Measurements from ENCODE around the gene ADD2. TPM values are rescaled to one million over a fixed set of nuclear protein-coding genes. Genes with fewer than 3 reads are reported as not detected.

Gene ADD2
- total RNA-seq, 1 experiment from 2014 or later, result 5.6 TPM

DNA sequence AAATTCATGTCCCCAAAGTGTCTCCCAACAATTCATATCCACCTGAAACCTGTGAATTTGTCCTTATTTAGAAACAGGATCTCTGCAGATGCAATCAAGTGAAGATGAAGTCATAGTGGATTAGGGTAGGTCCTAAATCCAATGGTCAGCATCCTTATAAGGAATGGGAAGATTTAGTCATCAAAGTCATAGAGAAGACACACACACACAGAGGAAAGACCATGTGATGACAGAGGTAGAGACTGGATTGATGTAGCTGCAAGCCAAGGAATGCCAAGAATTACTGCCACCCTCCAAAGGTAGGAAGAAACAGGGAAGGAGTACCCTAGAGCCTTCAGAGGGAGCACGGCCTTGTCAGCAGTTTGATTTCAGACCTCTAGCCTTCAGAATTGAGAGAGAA lies 17.7 kb downstream of the ADD2 start:
- CTCF ChIA-PET, result no interaction called here
- intact Hi-C loops (cut with micrococcal nuclease; ENCODE audit: unreplicated experiment), result no loop called here
- DNase-seq (ENCODE audit: low spot score), result no peak
- Histone ChIP-seq H3K27me3 (replicated peaks; ENCODE audit: insufficient read depth, low read depth, low read length, poor library complexity) (no peaks in the 10 kb centered on the region), H3K9me3 (ENCODE audit: low read depth, low read length, poor library complexity, severe bottlenecking) (no peaks in the 10 kb centered on the region), H3K36me3 (ENCODE audit: insufficient read depth, low read length, poor library complexity, severe bottlenecking) (no peaks in the 10 kb centered on the region), H3K4me3 (ENCODE audit: low read depth, low read length, poor library complexity, severe bottlenecking) (no peak overlapping the region), H3K27ac (ENCODE audit: low read depth, low read length, poor library complexity, severe bottlenecking) (no peak overlapping the region), H3K4me1 (ENCODE audit: insufficient read depth, low read length, poor library complexity, severe bottlenecking) (peaks cover 4% of the 10 kb centered on the region)
- TF ChIP-seq, protein P1, sequence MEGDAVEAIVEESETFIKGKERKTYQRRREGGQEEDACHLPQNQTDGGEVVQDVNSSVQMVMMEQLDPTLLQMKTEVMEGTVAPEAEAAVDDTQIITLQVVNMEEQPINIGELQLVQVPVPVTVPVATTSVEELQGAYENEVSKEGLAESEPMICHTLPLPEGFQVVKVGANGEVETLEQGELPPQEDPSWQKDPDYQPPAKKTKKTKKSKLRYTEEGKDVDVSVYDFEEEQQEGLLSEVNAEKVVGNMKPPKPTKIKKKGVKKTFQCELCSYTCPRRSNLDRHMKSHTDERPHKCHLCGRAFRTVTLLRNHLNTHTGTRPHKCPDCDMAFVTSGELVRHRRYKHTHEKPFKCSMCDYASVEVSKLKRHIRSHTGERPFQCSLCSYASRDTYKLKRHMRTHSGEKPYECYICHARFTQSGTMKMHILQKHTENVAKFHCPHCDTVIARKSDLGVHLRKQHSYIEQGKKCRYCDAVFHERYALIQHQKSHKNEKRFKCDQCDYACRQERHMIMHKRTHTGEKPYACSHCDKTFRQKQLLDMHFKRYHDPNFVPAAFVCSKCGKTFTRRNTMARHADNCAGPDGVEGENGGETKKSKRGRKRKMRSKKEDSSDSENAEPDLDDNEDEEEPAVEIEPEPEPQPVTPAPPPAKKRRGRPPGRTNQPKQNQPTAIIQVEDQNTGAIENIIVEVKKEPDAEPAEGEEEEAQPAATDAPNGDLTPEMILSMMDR (conservative IDR thresholded peaks at IDR 0.05; ENCODE audit: low read depth, low read length), result no peak
- TF ChIP-seq EZH2 (IDR thresholded peaks at IDR 0.05; ENCODE audit: borderline replicate concordance, low read depth, low read length, poor library complexity, severe bottlenecking), result no peak
- no TSS peak for BruUV-seq (replicated peaks)
- POLR2A ChIA-PET (ENCODE audit: low non-redundant PET), result no interaction called here

DNA sequence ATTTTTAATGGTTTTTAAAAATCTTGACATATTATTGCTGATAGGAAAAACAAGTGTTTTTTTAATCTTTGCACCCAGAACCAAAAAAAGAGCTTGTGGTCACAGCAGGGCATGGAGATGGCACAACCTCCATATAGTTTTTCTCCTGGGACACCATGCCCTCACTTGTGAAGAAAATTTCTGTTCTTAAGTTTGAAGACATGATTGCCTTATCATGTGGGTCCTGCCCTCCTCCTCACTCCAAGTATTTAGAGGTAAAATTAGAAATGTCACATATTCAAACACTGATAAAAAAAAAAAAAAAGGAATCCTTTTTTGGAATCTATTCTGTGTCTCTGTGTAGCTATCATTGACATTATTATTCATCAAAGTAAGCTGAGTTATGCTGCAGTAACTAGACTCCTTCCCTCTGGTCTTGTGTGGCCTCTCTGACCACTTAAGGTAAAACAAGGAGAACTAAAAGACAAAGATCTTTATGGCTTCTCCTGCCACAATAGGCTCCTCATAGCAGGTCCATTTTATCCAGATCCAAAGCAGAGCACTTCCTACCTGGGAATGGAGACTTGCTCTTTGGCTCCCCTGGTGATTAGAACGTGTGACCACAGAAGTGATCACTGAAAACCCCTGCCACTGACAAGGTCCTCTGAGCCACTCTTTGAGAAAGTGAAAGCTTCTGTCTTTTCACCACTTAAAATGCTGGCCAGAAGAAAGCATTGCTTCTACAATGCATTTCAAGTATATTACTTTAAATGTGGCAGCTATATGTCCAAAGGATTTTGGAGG lies 19.8 kb downstream of the ADD2 start:
- H3K4me1 ChIP-seq (ENCODE audit: insufficient read depth, low read length, poor library complexity, severe bottlenecking), result peaks cover 4% of the 10 kb centered on the region
- ChIA-PET POLR2A (ENCODE audit: low non-redundant PET) (no interaction called here), CTCF (no interaction called here)
- H3K27me3 ChIP-seq (replicated peaks; ENCODE audit: insufficient read depth, low read depth, low read length, poor library complexity), result no peaks in the 10 kb centered on the region
- TF ChIP-seq, protein P1 (conservative IDR thresholded peaks at IDR 0.05; ENCODE audit: low read depth, low read length), result no peak
- no peak for TF ChIP-seq EZH2 (IDR thresholded peaks at IDR 0.05; ENCODE audit: borderline replicate concordance, low read depth, low read length, poor library complexity, severe bottlenecking)
- H3K36me3 ChIP-seq (ENCODE audit: insufficient read depth, low read length, poor library complexity, severe bottlenecking), result no peaks in the 10 kb centered on the region
- H3K27ac ChIP-seq (ENCODE audit: low read depth, low read length, poor library complexity, severe bottlenecking), result no peak overlapping the region
- no peak for DNase-seq (ENCODE audit: low spot score)
- intact Hi-C loops (cut with micrococcal nuclease; ENCODE audit: unreplicated experiment), result no loop called here
- BruUV-seq (replicated peaks), result no TSS peak
- H3K4me3 ChIP-seq (ENCODE audit: low read depth, low read length, poor library complexity, severe bottlenecking), result no peak overlapping the region
- no peaks in the 10 kb centered on the region for H3K9me3 ChIP-seq (ENCODE audit: low read depth, low read length, poor library complexity, severe bottlenecking)

DNA sequence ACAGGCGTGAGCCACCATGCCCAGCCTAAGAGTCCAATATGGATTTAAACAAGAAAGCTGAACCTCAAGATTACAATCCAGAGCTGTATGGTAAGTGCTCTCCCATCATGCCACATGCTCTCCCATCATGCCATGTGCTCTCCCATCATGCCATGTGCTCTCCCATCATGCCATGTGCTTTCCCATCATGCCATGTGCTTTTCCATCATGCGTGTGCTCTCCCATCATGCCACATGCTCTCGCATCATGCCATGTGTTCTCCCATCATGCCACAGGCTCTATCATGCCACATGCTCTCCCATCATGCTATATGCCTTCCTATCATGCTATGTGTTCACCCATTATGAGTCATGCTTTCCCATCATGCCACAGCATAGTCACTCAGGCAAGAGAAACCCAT lies 20.7 kb downstream of the ADD2 start:
- POLR2A ChIA-PET (ENCODE audit: low non-redundant PET), result interaction anchor here (0.6 kb wide), 1 partner anchor 50 kb away, joined by 8 read pairs; no protein-coding TSS in a partner anchor

More for the DNA sequence above, 20.7 kb downstream of the ADD2 start:
- CTCF ChIA-PET, result no interaction called here
- Histone ChIP-seq H3K27me3 (replicated peaks; ENCODE audit: insufficient read depth, low read depth, low read length, poor library complexity) (no peaks in the 10 kb centered on the region), H3K27ac (ENCODE audit: low read depth, low read length, poor library complexity, severe bottlenecking) (no peak overlapping the region), H3K9me3 (ENCODE audit: low read depth, low read length, poor library complexity, severe bottlenecking) (no peaks in the 10 kb centered on the region), H3K4me1 (ENCODE audit: insufficient read depth, low read length, poor library complexity, severe bottlenecking) (peaks cover 4% of the 10 kb centered on the region), H3K4me3 (ENCODE audit: low read depth, low read length, poor library complexity, severe bottlenecking) (no peak overlapping the region), H3K36me3 (ENCODE audit: insufficient read depth, low read length, poor library complexity, severe bottlenecking) (no peaks in the 10 kb centered on the region)
- DNase-seq (ENCODE audit: low spot score), result no peak
- BruUV-seq (replicated peaks), result no TSS peak
- TF ChIP-seq, protein P1 (conservative IDR thresholded peaks at IDR 0.05; ENCODE audit: low read depth, low read length), result no peak
- no peak for TF ChIP-seq EZH2 (IDR thresholded peaks at IDR 0.05; ENCODE audit: borderline replicate concordance, low read depth, low read length, poor library complexity, severe bottlenecking)
- intact Hi-C loops (cut with micrococcal nuclease; ENCODE audit: unreplicated experiment), result no loop called here
